ENCODE measurements around the gene SLC39A8.

- TF ChIP-seq POLR2A (IDR thresholded peaks at IDR 0.05): no peak
- no peak for TF ChIP-seq CTCF (IDR thresholded peaks at IDR 0.05)
Measured at GRCh38 chr4:102355748-102356147, 10.5 kb upstream of the SLC39A8 start.

All from adrenal gland (tissue), 5 donors.